Measurements from ENCODE around the gene CTDP1. TPM values are rescaled to one million over a fixed set of nuclear protein-coding genes. Genes with fewer than 3 reads are reported as not detected.

The CTDP1 gene
- total RNA-seq, 2 donors from 2014 or later, result 8.8 to 21.8 TPM

DNA sequence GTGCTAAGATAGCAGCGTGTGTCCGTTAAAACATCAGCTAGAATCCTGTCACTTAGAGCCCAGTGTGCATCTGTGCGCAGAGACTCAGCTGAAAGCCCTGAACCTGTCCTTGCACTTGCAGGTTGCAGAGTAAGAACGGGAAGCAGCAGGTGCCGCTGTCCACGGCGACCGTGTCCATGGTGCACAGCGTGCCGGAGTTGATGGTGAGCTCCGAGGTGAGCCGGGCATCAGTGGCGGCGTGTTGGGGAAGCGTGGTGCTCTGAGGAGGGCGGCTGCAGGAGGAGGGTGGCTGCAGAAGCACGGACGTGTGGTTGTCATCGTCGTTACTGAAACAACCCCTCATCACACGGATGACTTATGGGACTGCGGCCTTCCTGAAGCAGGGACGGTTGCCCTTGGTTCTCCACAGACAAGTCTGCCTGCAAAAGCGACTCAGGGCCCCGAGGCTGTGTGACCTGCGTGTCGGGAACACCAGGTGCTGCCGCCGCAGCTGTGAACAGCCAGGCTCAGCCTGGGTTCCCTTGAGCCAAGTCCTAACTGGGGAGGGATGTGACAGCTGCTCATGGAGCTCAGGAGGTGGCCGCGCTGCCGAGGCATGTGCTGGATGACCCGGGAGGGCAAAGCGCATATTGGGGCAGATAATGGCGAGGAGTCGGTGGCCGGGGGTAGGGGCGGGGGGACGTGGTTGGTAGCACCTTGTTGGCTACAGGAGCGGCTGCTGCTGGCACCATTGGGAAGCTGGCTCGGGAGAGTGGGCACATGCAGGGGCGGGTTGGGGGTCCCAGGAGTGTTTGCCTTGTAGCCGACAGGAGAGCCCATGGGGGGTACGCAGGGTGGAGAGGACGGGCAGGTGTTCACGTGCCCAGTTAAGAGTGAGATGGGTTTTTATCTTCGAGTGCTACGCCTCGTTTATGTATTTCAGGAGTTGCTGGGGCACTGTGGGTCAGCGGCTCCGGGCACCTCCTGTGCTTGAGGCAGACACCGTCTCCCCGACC, 16.6 kb downstream of the CTDP1 start:
- TF ChIP-seq, protein P1, sequence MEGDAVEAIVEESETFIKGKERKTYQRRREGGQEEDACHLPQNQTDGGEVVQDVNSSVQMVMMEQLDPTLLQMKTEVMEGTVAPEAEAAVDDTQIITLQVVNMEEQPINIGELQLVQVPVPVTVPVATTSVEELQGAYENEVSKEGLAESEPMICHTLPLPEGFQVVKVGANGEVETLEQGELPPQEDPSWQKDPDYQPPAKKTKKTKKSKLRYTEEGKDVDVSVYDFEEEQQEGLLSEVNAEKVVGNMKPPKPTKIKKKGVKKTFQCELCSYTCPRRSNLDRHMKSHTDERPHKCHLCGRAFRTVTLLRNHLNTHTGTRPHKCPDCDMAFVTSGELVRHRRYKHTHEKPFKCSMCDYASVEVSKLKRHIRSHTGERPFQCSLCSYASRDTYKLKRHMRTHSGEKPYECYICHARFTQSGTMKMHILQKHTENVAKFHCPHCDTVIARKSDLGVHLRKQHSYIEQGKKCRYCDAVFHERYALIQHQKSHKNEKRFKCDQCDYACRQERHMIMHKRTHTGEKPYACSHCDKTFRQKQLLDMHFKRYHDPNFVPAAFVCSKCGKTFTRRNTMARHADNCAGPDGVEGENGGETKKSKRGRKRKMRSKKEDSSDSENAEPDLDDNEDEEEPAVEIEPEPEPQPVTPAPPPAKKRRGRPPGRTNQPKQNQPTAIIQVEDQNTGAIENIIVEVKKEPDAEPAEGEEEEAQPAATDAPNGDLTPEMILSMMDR (IDR thresholded peaks at IDR 0.05), result no peak
- Histone ChIP-seq H3K9me3 (no peaks in the 10 kb centered on the region), H3K4me3 (no peak overlapping the region), H3K27ac (no peak overlapping the region), H3K36me3 (replicated peaks in 1 of 2; ENCODE audit: insufficient read depth in 1 of 2, low read depth in 2 of 2) (peaks cover 11 to 32% of the 10 kb centered on the region in 2 donors), H3K27me3 (no peaks in the 10 kb centered on the region), H3K4me1 (no peaks in the 10 kb centered on the region)
- DNase-seq (no peak), ATAC-seq (no peak)
- intact Hi-C loops (cut with DNase I), result no loop called here
- 90 to 92% methylated on average over 45 to 51 of the region's 53 CpGs for WGBS, 2 donors

DNA sequence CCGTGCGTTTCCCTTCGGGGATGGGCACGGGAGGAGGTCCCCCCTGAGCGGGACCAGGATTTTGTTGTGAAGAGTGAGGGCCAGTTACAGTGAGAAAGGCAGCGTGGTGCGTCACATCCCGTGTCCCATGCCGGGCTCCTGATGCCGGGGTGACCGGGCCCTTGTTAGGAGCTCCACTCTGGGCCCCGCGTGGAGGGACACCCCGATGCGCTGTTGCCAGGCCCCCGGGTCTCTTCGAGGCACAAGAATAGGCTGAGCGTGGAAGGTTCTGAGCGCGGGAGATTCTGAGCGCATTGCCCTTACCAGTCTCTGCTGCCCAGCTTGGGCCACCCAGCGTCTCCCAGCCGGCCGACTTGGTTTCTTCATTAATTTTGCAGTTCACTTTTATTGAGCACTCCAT, 17.6 kb downstream of the CTDP1 start:
- ATAC-seq, result no peak
- no peak overlapping the region for H3K4me3 ChIP-seq
- peaks cover 11 to 32% of the 10 kb centered on the region in 2 donors for H3K36me3 ChIP-seq (replicated peaks in 1 of 2; ENCODE audit: insufficient read depth in 1 of 2, low read depth in 2 of 2)
- TF ChIP-seq, protein P1 (IDR thresholded peaks at IDR 0.05), result no peak
- TF ChIP-seq POLR2A (IDR thresholded peaks at IDR 0.05), result no peak
- no peaks in the 10 kb centered on the region for H3K4me1 ChIP-seq
- 91 to 94% methylated on average over 17 to 24 of the region's 24 CpGs for WGBS, 2 donors
- H3K27me3 ChIP-seq, result no peaks in the 10 kb centered on the region
- H3K9me3 ChIP-seq, result no peaks in the 10 kb centered on the region
- H3K27ac ChIP-seq, result no peak overlapping the region
- intact Hi-C loops (cut with DNase I), result no loop called here
- DNase-seq, result no peak

DNA sequence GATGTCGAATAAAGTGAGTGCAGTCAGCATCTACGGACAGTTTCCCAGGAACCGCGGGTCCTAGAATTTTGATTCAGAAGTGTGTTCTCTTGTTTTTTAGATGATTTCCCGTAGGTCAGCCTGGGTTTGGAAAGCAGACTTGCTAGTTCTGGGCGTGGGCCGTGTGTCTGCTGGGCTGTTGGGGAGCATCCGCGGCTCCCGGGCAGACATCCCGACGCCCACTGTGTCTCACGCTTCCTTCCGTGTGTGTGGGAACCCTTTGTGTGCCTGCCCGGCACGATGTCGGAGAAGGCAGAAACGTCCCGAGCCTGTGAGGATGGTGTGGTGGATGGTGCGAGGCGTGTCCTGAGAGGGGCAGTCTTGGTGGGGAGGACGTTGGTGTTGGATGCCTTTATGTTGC, 18.4 kb downstream of the CTDP1 start:
- H3K36me3 ChIP-seq (replicated peaks in 1 of 2; ENCODE audit: insufficient read depth in 1 of 2, low read depth in 2 of 2), result peaks cover 11 to 32% of the 10 kb centered on the region in 2 donors
- intact Hi-C loops (cut with DNase I), result no loop called here
- WGBS, 2 donors, result 90 to 96% methylated on average over 21 to 22 of the region's 22 CpGs
- H3K27me3 ChIP-seq, result no peaks in the 10 kb centered on the region
- H3K9me3 ChIP-seq, result no peaks in the 10 kb centered on the region
- no peak overlapping the region for H3K4me3 ChIP-seq
- DNase-seq (no peak), ATAC-seq (no peak)
- TF ChIP-seq, protein P1 (IDR thresholded peaks at IDR 0.05), result no peak
- no peak for TF ChIP-seq POLR2A (IDR thresholded peaks at IDR 0.05)
- H3K4me1 ChIP-seq, result no peaks in the 10 kb centered on the region
- H3K27ac ChIP-seq, result no peak overlapping the region

DNA sequence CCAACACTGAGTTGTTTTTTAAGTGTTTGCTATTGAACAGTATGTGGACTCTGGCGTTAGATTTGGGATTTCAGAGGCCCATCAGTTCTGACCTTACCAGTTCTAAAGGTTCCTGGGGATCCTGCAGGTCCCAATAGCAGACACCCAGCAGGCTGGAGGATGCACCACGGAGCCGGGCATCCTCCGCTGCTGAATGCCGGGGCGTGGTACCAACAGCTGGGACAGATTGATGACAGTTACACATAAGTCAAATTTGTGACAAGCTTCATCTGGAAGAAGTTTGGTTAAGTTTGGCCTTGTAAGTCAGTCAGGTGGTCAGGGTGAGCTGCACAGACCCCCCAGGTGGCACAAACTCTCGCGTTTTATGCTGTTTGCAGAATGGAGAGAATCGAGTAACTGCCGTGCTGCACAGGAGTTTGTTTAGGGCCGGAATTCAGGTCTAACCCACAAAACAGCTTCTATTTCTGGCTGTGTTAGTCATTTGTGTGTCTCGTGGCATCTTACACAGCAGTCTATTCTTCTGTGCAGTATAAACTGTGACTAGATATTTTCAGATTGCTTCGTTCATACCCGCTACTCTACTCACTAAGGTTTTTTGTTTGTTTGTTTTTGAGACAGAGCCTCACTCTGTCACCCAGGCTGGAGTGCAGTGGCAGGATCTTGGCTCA, 19.2 kb downstream of the CTDP1 start:
- Histone ChIP-seq H3K4me1 (no peaks in the 10 kb centered on the region), H3K9me3 (no peaks in the 10 kb centered on the region), H3K36me3 (replicated peaks in 1 of 2; ENCODE audit: insufficient read depth in 1 of 2, low read depth in 2 of 2) (peaks cover 11 to 32% of the 10 kb centered on the region in 2 donors), H3K27ac (no peak overlapping the region), H3K27me3 (no peaks in the 10 kb centered on the region), H3K4me3 (no peak overlapping the region)
- intact Hi-C loops (cut with DNase I), result no loop called here
- TF ChIP-seq, protein P1 (IDR thresholded peaks at IDR 0.05), result no peak
- no peak for TF ChIP-seq POLR2A (IDR thresholded peaks at IDR 0.05)
- no peak for DNase-seq
- no peak for ATAC-seq
- WGBS, 2 donors, result 94 to 96% methylated on average over 9 to 14 of the region's 14 CpGs

All from body of pancreas (tissue), 4 donors.